ENCODE data around the gene MBP.

MBP gene

GRCh38 chr18:77065221-77065981, 67.2 kb downstream of the MBP start:
- no peak for DNase-seq (ENCODE audit: low read depth)

DNA sequence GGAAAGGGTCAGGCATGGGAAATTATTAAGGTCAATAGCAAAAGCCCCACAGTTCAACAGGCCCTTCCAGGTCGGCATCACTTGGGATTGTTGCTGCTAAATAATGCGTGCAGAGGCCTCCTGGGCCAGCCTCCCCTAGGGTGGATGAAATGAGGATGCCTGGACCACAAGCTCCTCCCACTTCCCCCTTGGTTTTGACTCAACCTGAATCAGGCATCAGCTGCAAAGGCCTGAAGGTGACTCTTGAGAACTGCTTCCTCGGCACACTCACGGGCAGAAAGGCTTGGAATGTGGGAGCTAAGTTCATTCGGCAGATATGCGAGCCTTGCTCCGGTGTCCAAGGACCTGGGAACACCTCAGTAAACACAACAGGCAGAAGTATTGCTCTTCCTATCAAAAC, 69.3 kb downstream of the MBP start:
- DNase-seq (ENCODE audit: low read depth): peak; percentile 61

- no peak for DNase-seq (ENCODE audit: low read depth)
These were observed 70.0 kb downstream of the MBP start for GRCh38 chr18:77062518-77063003.

DNA sequence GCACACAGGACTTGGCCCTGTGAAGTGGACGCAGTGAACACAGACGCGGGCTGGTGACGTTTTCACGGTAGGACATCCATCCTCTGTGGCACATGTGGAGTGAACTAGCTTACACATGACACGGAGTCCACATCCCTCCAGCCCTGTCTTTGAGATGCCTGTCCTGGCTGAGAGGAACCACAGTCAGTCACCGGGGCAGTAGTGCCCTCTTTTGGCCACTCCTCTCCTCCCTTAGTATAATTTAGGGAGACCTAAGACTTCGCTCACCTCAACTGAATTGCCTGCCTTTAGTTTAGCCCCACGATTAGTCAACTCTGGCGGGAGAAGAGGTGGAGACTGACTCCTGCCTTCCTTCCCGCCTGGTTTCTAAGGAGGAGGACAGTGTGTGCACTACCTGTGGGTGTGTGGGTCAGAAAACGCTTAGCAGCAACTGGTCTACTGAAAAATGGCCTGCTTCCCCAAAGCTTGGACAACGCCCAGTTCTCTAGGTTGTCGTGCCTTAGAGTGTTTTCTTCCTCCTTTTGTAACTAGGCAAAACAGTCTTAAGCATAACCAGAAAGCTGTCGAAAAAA, 70.6 kb downstream of the MBP start:
- DNase-seq (ENCODE audit: low read depth): no peak

GRCh38 chr18:77061281-77061945, 71.2 kb downstream of the MBP start:
- no peak for DNase-seq (ENCODE audit: low read depth)

GRCh38 chr18:77060151-77060550, 72.4 kb downstream of the MBP start:
- no peak for DNase-seq (ENCODE audit: low read depth)

GRCh38 chr18:77059294-77059916, 73.2 kb downstream of the MBP start:
- DNase-seq (ENCODE audit: low read depth): no peak

GRCh38 chr18:77058290-77058835, 74.2 kb downstream of the MBP start:
- no peak for DNase-seq (ENCODE audit: low read depth)

DNA sequence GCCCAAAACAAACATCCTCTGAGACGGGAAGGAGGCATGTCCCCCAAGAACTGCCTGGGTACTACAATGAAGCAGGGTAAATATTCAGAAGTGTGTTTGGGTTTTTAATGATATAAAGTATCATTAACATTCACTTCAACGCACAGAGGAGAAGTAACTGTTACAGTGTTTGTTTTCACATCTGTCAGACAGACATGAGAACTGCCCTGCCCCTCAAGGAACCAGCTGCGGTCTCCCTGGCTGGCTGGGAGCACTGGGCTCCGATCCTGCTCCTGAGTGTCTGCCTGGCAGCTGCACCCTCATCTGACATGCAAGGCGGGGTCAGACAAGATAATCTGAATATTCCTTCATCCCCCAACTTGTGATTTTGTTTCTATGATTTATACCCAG, 75.6 kb downstream of the MBP start:
- DNase-seq (ENCODE audit: low read depth): no peak

DNA sequence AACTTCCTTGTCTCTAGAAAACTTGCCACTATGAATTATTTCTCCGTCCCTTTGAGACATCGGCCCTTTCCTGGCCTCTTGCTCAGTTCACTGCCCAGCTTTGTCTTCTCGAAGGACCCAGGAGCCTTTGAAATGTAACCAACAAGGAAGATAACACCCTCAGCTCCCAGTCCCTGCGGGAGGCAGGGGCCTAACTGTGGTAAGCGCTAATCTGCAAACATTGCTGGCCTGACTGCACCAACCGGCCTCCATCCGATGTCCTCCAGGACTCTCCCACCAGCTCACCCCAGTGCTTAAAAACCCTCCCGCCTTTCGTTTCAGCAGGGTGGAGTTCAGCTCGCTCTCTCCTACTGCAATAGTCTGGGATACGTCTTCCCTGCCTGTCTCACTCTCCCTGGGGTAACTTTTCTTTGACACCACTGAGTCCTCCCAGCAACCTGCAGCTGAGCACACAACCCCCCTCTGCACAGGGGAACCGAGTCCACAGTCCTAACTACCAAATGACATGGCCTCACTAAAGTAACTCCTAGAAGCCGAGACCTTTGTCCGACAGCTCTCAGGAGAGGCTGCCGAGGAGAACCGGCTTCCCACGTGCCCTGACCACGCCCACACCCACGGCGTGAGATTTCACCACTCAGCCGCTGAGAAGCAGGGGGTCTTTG, 76.1 kb downstream of the MBP start:
- no peak for DNase-seq (ENCODE audit: low read depth)

GRCh38 chr18:77055429-77056300, 76.9 kb downstream of the MBP start:
- DNase-seq (ENCODE audit: low read depth): no peak

GRCh38 chr18:77054606-77055428, 77.8 kb downstream of the MBP start:
- DNase-seq (ENCODE audit: low read depth): peak; percentile 61

GRCh38 chr18:77054288-77054605, 78.3 kb downstream of the MBP start:
- DNase-seq (ENCODE audit: low read depth): no peak

DNA sequence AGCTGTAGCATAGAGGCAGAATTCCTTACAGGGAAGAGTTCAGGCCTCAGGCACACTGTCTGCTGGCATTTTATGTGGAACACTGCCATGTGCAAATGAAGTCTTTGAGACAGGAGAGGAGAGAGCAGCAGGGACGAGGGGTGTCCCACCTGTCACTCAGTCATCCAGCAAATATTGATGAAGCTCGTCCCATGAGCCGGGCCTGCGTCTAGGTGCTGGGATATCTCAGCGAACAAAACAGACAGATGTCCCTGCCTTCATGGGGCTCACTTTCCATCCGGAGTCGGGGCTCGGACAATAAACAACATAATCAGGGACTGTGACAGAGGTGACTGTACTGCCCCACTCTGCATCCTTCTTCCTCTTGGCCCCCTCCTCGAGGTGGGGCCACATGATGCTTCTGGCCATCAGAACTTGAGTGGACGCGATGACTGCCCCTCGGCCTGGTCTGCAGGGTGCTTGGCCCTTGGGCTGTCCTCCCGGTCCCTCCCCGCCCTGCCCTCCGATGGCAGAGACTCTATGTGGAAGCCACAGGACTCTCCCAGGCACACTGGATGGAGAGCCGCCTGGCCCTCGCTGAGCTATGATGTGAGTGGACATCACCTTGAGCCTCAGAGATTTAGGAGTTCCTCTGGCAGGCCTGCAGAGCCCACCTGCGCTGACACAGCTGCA, 78.8 kb downstream of the MBP start:
- no peak for DNase-seq (ENCODE audit: low read depth)

GRCh38 chr18:77052983-77053309, 79.6 kb downstream of the MBP start:
- no peak for DNase-seq (ENCODE audit: low read depth)

DNA sequence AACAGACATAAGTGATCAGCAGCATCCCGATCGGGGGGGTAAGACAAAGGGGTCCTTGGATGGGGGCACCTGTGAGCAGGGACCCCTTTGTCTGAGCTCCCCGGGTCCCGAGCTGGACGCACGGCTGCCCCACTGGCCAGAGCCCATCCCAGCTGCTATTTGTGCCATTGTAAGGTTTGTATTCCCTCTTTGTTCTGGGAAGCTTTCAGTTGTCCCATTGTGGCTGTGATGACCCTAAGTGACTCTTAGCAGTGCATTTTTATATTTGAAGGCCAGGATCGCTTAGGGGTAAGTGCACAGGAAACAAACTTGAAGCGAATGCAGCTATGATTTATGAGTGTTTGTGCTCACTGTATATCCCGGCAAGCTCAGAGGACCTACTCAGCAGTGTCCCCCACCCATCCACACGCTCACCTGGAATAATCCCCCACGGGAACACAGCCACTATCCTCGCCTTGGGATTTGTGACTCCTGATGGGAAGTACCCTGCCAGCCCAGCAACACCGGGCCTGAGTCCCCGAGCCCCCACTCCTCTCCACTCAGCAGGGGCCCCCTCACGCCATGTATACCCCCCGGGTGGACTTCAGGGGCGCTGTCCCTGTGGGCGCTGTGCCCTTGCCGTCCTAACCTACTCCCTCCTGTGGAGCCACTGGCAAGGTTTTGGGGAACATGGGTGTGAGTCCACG, 80.1 kb downstream of the MBP start:
- no peak for DNase-seq (ENCODE audit: low read depth)

- DNase-seq (ENCODE audit: low read depth): no peak
These were observed 80.8 kb downstream of the MBP start for GRCh38 chr18:77051581-77052296.

GRCh38 chr18:77049938-77050337, 82.6 kb downstream of the MBP start:
- no peak for DNase-seq (ENCODE audit: low read depth)
